ENCODE data around the gene BHLHE41.

DNA sequence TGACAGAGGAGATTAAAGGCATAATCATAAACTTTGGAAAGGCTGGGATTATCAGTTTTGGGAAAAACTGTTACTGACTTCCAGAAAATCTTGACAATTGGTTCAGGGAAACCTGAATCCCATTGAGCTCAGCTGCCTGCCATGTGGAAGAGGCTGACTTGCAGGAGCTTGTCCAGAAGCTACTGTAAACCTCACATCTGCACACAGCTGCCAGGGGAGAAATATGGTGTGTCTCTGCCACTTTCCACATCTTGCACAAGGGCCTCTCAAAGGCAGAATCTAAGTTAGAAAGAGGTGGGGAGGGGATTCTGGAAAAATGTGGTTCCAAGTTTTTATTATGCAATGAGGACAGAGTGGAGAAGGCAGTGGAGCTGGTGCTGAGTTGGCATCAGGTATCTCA is 8.7 kb upstream of the BHLHE41 start:
- TF ChIP-seq, protein P1, sequence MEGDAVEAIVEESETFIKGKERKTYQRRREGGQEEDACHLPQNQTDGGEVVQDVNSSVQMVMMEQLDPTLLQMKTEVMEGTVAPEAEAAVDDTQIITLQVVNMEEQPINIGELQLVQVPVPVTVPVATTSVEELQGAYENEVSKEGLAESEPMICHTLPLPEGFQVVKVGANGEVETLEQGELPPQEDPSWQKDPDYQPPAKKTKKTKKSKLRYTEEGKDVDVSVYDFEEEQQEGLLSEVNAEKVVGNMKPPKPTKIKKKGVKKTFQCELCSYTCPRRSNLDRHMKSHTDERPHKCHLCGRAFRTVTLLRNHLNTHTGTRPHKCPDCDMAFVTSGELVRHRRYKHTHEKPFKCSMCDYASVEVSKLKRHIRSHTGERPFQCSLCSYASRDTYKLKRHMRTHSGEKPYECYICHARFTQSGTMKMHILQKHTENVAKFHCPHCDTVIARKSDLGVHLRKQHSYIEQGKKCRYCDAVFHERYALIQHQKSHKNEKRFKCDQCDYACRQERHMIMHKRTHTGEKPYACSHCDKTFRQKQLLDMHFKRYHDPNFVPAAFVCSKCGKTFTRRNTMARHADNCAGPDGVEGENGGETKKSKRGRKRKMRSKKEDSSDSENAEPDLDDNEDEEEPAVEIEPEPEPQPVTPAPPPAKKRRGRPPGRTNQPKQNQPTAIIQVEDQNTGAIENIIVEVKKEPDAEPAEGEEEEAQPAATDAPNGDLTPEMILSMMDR (IDR thresholded peaks at IDR 0.05; ENCODE audit: poor library complexity, severe bottlenecking), result no peak
- TF ChIP-seq POLR2AphosphoS5 (IDR thresholded peaks at IDR 0.05), result no peak
- TF ChIP-seq EZH2 (IDR thresholded peaks at IDR 0.05; ENCODE audit: borderline replicate concordance, insufficient read depth, low read length, poor library complexity, severe bottlenecking), result no peak
- no peak for TF ChIP-seq RAD21 (conservative IDR thresholded peaks at IDR 0.05)
- TF ChIP-seq, protein P2, sequence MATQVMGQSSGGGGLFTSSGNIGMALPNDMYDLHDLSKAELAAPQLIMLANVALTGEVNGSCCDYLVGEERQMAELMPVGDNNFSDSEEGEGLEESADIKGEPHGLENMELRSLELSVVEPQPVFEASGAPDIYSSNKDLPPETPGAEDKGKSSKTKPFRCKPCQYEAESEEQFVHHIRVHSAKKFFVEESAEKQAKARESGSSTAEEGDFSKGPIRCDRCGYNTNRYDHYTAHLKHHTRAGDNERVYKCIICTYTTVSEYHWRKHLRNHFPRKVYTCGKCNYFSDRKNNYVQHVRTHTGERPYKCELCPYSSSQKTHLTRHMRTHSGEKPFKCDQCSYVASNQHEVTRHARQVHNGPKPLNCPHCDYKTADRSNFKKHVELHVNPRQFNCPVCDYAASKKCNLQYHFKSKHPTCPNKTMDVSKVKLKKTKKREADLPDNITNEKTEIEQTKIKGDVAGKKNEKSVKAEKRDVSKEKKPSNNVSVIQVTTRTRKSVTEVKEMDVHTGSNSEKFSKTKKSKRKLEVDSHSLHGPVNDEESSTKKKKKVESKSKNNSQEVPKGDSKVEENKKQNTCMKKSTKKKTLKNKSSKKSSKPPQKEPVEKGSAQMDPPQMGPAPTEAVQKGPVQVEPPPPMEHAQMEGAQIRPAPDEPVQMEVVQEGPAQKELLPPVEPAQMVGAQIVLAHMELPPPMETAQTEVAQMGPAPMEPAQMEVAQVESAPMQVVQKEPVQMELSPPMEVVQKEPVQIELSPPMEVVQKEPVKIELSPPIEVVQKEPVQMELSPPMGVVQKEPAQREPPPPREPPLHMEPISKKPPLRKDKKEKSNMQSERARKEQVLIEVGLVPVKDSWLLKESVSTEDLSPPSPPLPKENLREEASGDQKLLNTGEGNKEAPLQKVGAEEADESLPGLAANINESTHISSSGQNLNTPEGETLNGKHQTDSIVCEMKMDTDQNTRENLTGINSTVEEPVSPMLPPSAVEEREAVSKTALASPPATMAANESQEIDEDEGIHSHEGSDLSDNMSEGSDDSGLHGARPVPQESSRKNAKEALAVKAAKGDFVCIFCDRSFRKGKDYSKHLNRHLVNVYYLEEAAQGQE (IDR thresholded peaks at IDR 0.05; ENCODE audit: borderline replicate concordance), result no peak
- no peak for TF ChIP-seq EP300 (conservative IDR thresholded peaks at IDR 0.05; ENCODE audit: poor library complexity, severe bottlenecking)
- no peak for TF ChIP-seq SMC3 (conservative IDR thresholded peaks at IDR 0.05; ENCODE audit: poor library complexity)

All from neural cell (in vitro differentiated cells).